ENCODE results near the gene TUBB1. TPM values are rescaled to one million over a fixed set of nuclear protein-coding genes. Genes with fewer than 3 reads are reported as not detected.
"Not testable (repeated sequence)": the region's sequence is repeated elsewhere in the genome, so short reads cannot be mapped to it uniquely, and the experiment has no call there.

The TUBB1 gene
- total and polyA plus RNA-seq, 11 donors, result 0.07 to 0.64 (median 0.22) TPM; not detected in 1

GRCh38 chr20:59037386-59037785 lies 18.2 kb downstream of the TUBB1 start:
- ATAC-seq (no peak), DNase-seq (no peak)
- WGBS, 4 donors, result 91 to 94% (median 93%) methylated on average over 12 of the region's 12 CpGs
- Histone ChIP-seq H3K27ac (no peak overlapping the region), H3K4me3 (no peak overlapping the region), H3K4me1 (peaks cover 6 to 41% (median 32%) of the 10 kb centered on the region in 12 donors), H3K27me3 (no peaks in the 10 kb centered on the region), H3K36me3 (peaks cover 0 to 57% (median 47%) of the 10 kb centered on the region in 9 donors), H3K9me3 (no peaks in the 10 kb centered on the region)
- intact Hi-C loops (cut with DNase I), result loop anchor here in 1 of 10 donors (10.0 kb wide), 1 partner anchor 53 kb away; the partner anchor contains the start of gene NELFCD
- TF ChIP-seq POLR2A (IDR thresholded peaks at IDR 0.05) (no peak), CTCF (IDR thresholded peaks at IDR 0.05) (no peak)

- ATAC-seq (no peak), DNase-seq (no peak)
- peaks cover 0 to 50% (median 42%) of the 10 kb centered on the region in 9 donors for H3K36me3 ChIP-seq
- no peaks in the 10 kb centered on the region for H3K9me3 ChIP-seq
- H3K4me1 ChIP-seq, result peaks cover 9 to 43% (median 28%) of the 10 kb centered on the region in 12 donors
- H3K27me3 ChIP-seq, result no peaks in the 10 kb centered on the region
- no peak overlapping the region for H3K4me3 ChIP-seq
- 63 to 86% (median 69%) methylated on average over 1 of the region's 1 CpG for WGBS, 4 donors
- no peak overlapping the region for H3K27ac ChIP-seq
- intact Hi-C loops (cut with DNase I), result loop anchor here in 1 of 10 donors (10.0 kb wide), 1 partner anchor 54 kb away; the partner anchor contains the start of gene NELFCD
- TF ChIP-seq CTCF (IDR thresholded peaks at IDR 0.05) (no peak), POLR2A (IDR thresholded peaks at IDR 0.05) (no peak)
Measured at GRCh38 chr20:59039233-59039632, 20.0 kb downstream of the TUBB1 start.

- Histone ChIP-seq H3K9me3 (no peaks in the 10 kb centered on the region), H3K27ac (no peak overlapping the region), H3K4me1 (peaks cover 9 to 43% (median 28%) of the 10 kb centered on the region in 12 donors), H3K4me3 (no peak overlapping the region), H3K36me3 (peaks cover 0 to 36% (median 28%) of the 10 kb centered on the region in 9 donors), H3K27me3 (no peaks in the 10 kb centered on the region)
- ATAC-seq (no peak), DNase-seq (no peak)
- WGBS, 4 donors, result 82 to 87% (median 85%) methylated on average over 5 of the region's 5 CpGs
- TF ChIP-seq CTCF (IDR thresholded peaks at IDR 0.05), result no peak
- TF ChIP-seq POLR2A (IDR thresholded peaks at IDR 0.05), result no peak
- intact Hi-C loops (cut with DNase I), result loop anchor here in 5 of 10 donors (5.0 to 10.0 kb wide), 3 partner anchors 148 to 166 kb away; no protein-coding TSS in a partner anchor
Measured at GRCh38 chr20:59040667-59041066, 21.4 kb downstream of the TUBB1 start.

- H3K9me3 ChIP-seq, ATAC-seq, DNase-seq, H3K27me3 ChIP-seq: not testable (repeated sequence)
- Histone ChIP-seq H3K4me1 (peaks cover 9 to 43% (median 28%) of the 10 kb centered on the region in 12 donors), H3K27ac (peak overlapping the region in 5 of 12 donors; percentile 84 to 92 (median 87)), H3K4me3 (peak overlapping the region in 11 of 12 donors; percentile 66 to 97 (median 78)), H3K36me3 (peaks cover 0 to 28% (median 20%) of the 10 kb centered on the region in 9 donors)
- 89 to 97% (median 91%) methylated on average over 16 of the region's 16 CpGs for WGBS, 4 donors
- intact Hi-C loops (cut with DNase I), result loop anchor here in 5 of 10 donors (5.0 to 10.0 kb wide), 3 partner anchors 149 to 167 kb away; no protein-coding TSS in a partner anchor
Measured at GRCh38 chr20:59041487-59041886, 22.3 kb downstream of the TUBB1 start.
